ENCODE results near the gene FBXO34.

The FBXO34 gene

DNA sequence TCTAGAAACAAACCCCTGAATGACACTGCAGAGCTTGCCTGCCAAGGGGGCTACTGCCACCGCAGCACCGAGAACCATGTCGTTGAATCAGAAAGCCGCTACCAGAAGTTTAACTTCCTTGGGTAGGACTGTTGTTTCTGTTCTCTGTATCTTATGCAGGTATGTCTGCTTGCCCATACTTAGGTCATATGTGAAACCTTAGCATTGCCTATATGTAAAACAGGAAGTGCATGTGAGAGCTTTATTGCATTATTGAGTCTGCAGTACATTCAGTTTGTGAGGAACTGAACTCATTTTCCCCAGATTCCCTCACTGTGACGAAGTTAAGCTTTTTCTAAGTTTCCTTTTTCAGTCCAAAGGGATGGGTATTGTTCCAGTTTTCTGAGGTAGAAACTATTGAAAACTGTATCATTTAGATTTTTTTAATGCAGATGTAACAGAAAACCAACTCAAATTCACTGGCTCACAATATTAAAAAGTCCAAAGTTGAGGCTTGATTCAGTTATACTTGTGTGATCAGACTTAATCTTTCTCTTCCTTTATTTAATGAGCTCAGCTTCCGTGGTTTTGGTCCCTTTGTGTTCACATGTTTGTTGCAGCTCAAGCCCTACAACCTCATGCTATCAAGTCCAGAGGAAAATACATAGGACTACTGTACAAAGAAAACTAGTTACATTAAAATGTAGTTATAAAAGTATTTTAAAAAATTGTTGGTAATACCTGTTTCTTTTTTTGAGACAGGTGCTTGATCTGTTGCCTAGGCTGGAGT, 6.9 kb downstream of the FBXO34 start:
- Histone ChIP-seq H3K4me2 (peak overlapping the region in 8 of 11 experiments; percentile 0 to 83 (median 13); a peak in 10 of 22 replicates), H3K4me1 (peaks cover 16 to 46% (median 32%) of the 10 kb centered on the region in 10 experiments), H4K20me1 (peaks cover 18 to 95% (median 74%) of the 10 kb centered on the region in 11 experiments; a peak in 20 of 22 replicates), H3K9me3 (replicated peaks in 1 of 11) (peaks cover 0 to 17% (median 8%) of the 10 kb centered on the region in 11 experiments; a peak in 7 of 22 replicates), H3K9ac (peak overlapping the region in 1 of 11 experiments; percentile 46; a peak in 1 of 22 replicates), H3K27ac (peak overlapping the region in 3 of 11 experiments; percentile 7 to 30 (median 23); a peak in 3 of 22 replicates), H3K27me3 (no peaks in the 10 kb centered on the region), H3K4me3 (no peak overlapping the region), H3K36me3 (peaks cover 0 to 50% (median 36%) of the 10 kb centered on the region in 11 experiments; a peak in 21 of 22 replicates)
- no peak for TF ChIP-seq Cebpa-rat (IDR thresholded peaks at IDR 0.05)

DNA sequence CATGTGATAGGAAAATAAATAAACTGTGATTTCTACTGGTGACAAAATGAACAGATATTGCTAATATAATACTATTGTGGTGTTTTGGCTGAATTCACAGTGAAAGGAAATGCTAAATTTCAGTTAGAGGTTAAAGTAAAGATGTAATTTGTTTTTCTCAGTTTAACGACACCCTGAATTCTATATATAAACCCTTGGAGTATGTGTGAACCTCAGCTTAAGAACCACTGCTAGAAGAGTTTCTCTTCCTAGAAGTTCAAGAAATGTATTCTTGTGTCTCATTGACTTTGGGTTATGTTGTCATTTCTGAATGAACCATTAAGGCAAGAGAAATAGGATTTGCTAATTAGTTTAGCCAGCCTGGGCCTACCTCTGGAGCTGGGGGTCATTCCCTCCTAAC, 8.2 kb downstream of the FBXO34 start:
- no peak for TF ChIP-seq Cebpa-rat (IDR thresholded peaks at IDR 0.05)
- Histone ChIP-seq H3K27me3 (no peaks in the 10 kb centered on the region), H4K20me1 (peaks cover 11 to 95% (median 70%) of the 10 kb centered on the region in 11 experiments; a peak in 19 of 22 replicates)

DNA sequence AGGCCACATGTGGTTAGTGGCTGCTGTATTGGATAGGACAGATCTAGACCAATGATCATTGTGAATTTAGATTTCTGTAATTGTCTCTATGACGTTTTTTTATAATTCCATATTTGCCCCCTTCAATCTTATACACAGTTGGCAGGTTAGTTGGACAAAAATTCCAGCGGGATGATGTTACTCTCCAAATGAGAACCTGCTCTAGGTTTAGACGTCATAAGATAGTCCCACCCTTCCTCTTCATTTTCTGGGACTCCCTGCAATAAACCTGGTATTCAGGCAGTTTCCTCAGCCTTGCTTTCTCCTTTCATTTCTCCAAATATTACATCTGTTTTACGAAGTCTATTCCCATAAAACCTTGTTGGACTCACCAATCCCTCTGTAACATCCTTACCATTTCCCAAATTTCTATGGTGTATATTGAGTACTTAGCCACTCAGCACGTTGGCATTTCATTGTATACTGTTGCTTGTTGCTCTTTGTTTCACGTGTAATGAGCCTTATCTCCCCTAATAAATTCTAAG, 10.2 kb downstream of the FBXO34 start:
- H3K27me3 ChIP-seq = no peaks in the 10 kb centered on the region
- H4K20me1 ChIP-seq = peaks cover 18 to 95% (median 69%) of the 10 kb centered on the region in 11 experiments; a peak in 18 of 22 replicates
- peaks cover 9 to 61% (median 47%) of the 10 kb centered on the region in 11 experiments for H3K36me3 ChIP-seq
- H3K4me3 ChIP-seq = no peak overlapping the region
- peaks cover 0 to 17% (median 8%) of the 10 kb centered on the region in 11 experiments; a peak in 7 of 22 replicates for H3K9me3 ChIP-seq (replicated peaks in 1 of 11)
- H3K9ac ChIP-seq = no peak overlapping the region
- H3K4me2 ChIP-seq = no peak overlapping the region
- TF ChIP-seq Cebpa-rat (IDR thresholded peaks at IDR 0.05) = no peak
- H3K27ac ChIP-seq = no peak overlapping the region
- peaks cover 6 to 29% (median 18%) of the 10 kb centered on the region in 10 experiments; a peak in 18 of 20 replicates for H3K4me1 ChIP-seq

More for the DNA sequence above, 8.2 kb downstream of the FBXO34 start:
- no peak overlapping the region for H3K4me3 ChIP-seq
- no peak overlapping the region for H3K9ac ChIP-seq
- peaks cover 0 to 50% (median 36%) of the 10 kb centered on the region in 11 experiments; a peak in 21 of 22 replicates for H3K36me3 ChIP-seq
- H3K4me1 ChIP-seq = peaks cover 6 to 34% (median 20%) of the 10 kb centered on the region in 10 experiments; a peak in 18 of 20 replicates
- H3K9me3 ChIP-seq (replicated peaks in 1 of 11) = peaks cover 0 to 17% (median 8%) of the 10 kb centered on the region in 11 experiments; a peak in 7 of 22 replicates
- H3K27ac ChIP-seq = no peak overlapping the region
- H3K4me2 ChIP-seq = no peak overlapping the region

DNA sequence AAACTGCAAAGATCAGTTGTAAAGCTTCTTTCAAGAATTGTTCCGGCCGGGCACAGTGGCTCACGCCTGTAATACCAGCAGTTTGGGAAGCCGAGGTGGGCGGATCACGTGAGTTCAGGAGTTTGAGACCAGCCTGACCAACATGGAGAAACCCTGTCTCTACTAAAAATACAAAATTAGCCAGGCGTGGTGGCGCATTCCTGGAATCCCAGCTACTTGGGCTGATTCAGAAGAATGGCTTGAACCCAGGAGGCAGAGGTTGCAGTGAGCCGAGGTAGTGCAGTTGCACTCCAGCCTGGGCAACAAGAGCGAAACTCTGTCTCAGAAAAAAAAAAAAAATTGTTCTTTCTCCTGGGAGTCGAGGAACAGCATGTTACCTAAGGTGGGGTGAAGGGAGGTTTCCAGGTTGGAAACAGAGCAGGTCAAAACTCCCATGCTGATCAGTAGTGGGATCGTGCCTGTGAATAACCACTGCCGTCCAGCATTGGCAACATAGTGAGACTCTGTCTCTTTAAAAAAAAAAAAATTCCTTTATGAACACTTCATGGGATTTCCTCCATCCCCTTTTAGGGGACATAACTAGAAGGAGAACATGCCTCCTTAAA, 13.9 kb downstream of the FBXO34 start:
- Histone ChIP-seq H3K9me3 (replicated peaks in 1 of 11) (peaks cover 0 to 6% (median 0%) of the 10 kb centered on the region in 11 experiments; a peak in 2 of 22 replicates), H3K9ac (no peak overlapping the region), H3K27ac (no peak overlapping the region), H3K27me3 (no peaks in the 10 kb centered on the region), H4K20me1 (peaks cover 21 to 96% (median 73%) of the 10 kb centered on the region in 11 experiments; a peak in 20 of 22 replicates), H3K4me3 (no peak overlapping the region), H3K36me3 (peaks cover 9 to 48% (median 26%) of the 10 kb centered on the region in 11 experiments; a peak in 21 of 22 replicates), H3K4me1 (peaks cover 0 to 10% (median 7%) of the 10 kb centered on the region in 10 experiments; a peak in 8 of 20 replicates), H3K4me2 (no peak overlapping the region)
- no peak for TF ChIP-seq Cebpa-rat (IDR thresholded peaks at IDR 0.05)

DNA sequence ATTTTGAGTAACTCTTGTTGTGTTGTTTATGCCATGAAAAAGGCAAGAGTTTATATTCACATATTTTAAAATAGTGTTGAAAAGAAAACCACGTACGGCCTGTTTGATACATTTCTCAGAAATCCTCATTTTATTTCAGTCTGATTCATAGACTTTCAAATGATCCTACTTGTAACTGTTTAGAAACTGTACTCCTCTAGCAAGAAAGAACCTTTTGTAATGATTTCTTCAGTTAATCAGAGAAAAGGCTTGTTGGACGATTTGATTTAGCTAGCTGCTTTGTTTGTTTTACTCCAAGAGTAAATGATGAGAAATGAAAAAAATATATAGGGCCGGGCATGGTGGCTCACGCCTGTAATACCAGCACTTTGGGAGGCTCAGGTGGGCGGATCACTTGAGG, 17.2 kb downstream of the FBXO34 start:
- H3K27ac ChIP-seq = no peak overlapping the region
- H3K27me3 ChIP-seq = no peaks in the 10 kb centered on the region
- no peak overlapping the region for H3K9ac ChIP-seq
- peaks cover 0 to 7% (median 0%) of the 10 kb centered on the region in 10 experiments; a peak in 3 of 20 replicates for H3K4me1 ChIP-seq
- no peak overlapping the region for H3K4me3 ChIP-seq
- TF ChIP-seq Cebpa-rat (IDR thresholded peaks at IDR 0.05) = no peak
- H3K9me3 ChIP-seq (replicated peaks in 1 of 11) = no peaks in the 10 kb centered on the region
- no peak overlapping the region for H3K4me2 ChIP-seq
- peaks cover 10 to 36% (median 18%) of the 10 kb centered on the region in 11 experiments; a peak in 18 of 22 replicates for H3K36me3 ChIP-seq
- H4K20me1 ChIP-seq = peaks cover 48 to 99% (median 83%) of the 10 kb centered on the region in 11 experiments; a peak in 21 of 22 replicates

DNA sequence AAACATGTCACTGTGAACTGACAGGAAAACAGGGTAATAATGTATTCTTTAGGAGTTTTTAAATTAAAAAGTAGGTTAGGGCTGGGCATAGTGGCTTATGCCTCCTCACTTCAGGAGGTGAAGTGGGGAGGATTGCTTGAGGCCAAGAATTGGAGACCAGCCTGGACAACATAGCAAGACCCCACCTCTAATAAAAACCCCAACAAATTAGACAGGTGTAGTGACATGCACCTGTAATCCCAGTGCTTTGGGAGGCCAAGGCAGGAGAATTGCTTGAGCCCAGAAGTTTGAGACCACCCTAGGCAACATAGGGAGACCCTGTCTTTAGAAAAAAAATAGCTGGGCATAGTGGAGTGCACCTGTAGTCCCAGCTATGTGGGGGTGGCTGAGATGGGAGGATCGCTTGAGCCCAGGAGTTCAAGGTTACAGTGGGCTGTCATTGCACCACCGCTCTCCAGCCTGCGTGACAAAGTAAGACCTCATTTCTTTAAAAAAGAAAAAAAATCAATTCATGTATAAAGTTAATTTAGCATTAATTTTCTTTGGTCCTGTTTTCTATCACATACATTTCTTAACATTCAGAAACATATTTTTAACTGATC, 20.4 kb downstream of the FBXO34 start:
- Histone ChIP-seq H4K20me1 (peaks cover 40 to 99% (median 83%) of the 10 kb centered on the region in 11 experiments; a peak in 21 of 22 replicates), H3K4me1 (peaks cover 0 to 9% (median 2%) of the 10 kb centered on the region in 10 experiments; a peak in 4 of 20 replicates), H3K27me3 (no peaks in the 10 kb centered on the region), H3K36me3 (peaks cover 6 to 54% (median 21%) of the 10 kb centered on the region in 11 experiments; a peak in 19 of 22 replicates), H3K4me3 (no peak overlapping the region), H3K27ac (no peak overlapping the region), H3K4me2 (no peak overlapping the region), H3K9ac (no peak overlapping the region), H3K9me3 (replicated peaks in 1 of 11) (peaks cover 0 to 4% (median 0%) of the 10 kb centered on the region in 11 experiments; a peak in 2 of 22 replicates)
- no peak for TF ChIP-seq Cebpa-rat (IDR thresholded peaks at IDR 0.05)

DNA sequence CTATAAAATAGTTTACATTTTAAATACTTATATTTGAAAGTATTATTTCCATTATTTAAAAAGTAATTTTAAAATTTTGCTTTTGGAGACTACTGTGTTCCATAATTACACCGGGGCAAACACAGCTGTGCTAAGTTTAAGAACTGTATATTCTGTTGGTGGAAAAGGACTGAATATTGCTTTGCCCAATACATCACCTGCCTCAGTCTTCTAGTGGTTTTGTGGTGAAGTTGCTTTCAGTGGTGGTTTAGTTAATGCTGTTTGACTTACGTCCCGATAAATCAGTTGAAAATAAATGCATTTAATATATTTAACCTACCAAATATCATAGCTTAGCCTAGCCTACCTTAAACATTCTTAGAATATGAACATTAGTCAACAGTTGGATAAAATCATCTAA, 23.4 kb downstream of the FBXO34 start:
- no peak for TF ChIP-seq Cebpa-rat (IDR thresholded peaks at IDR 0.05)
- peaks cover 32 to 87% (median 62%) of the 10 kb centered on the region in 11 experiments; a peak in 21 of 22 replicates for H4K20me1 ChIP-seq

More for the DNA sequence above, 23.4 kb downstream of the FBXO34 start:
- H3K27ac ChIP-seq = no peak overlapping the region
- H3K4me1 ChIP-seq = peaks cover 0 to 9% (median 0%) of the 10 kb centered on the region in 10 experiments; a peak in 2 of 20 replicates
- H3K4me3 ChIP-seq = no peak overlapping the region
- peaks cover 20 to 80% (median 45%) of the 10 kb centered on the region in 11 experiments for H3K36me3 ChIP-seq
- peaks cover 7 to 25% (median 19%) of the 10 kb centered on the region in 11 experiments; a peak in 20 of 22 replicates for H3K9me3 ChIP-seq (replicated peaks in 1 of 11)
- no peak overlapping the region for H3K4me2 ChIP-seq
- H3K9ac ChIP-seq = no peak overlapping the region
- H3K27me3 ChIP-seq = no peaks in the 10 kb centered on the region
